Right ventricle myocardium inferior (tissue), 1 donor: ENCODE data around the gene FYB1. TPM values are rescaled to one million over a fixed set of nuclear protein-coding genes. Genes with fewer than 3 reads are reported as not detected.
"Not testable (repeated sequence)": the region's sequence is repeated elsewhere in the genome, so short reads cannot be mapped to it uniquely, and the experiment has no call there.

Experiments
- ATAC-seq: fragments of 200-7000 bp; cut with Tn5 transposase; one replicate; pipeline ENCODE4 v1.9.1; 2020; ENCODE audit warnings: mild to moderate bottlenecking, moderate library complexity
- DNase-seq: peaks from one replicate; pipeline ENCODE4 v3.0.0; 2021; ENCODE audit errors: missing footprints
- intact Hi-C: fragments of 100-400 bp; cut with DNase I; formaldehyde crosslinking; loops from one replicate; pipeline ENCODE4 v1.11.0; 2022
- total RNA-seq: library from RNA; stranded (reverse); fragmentation: NEBNext Ultra II Directional; extraction: Animal tissue kit (Norgen Biotek cat#: 25700); gene quantifications from one replicate; pipeline ENCODE4 v1.2.1, GENCODE V29; 2021
- donor health status: DM: no; HTN: yes; CAD: no; lungs with severe emphysema.

FYB1 gene
- total RNA-seq, 1 donor from 2014 or later: 4.7 TPM

DNA sequence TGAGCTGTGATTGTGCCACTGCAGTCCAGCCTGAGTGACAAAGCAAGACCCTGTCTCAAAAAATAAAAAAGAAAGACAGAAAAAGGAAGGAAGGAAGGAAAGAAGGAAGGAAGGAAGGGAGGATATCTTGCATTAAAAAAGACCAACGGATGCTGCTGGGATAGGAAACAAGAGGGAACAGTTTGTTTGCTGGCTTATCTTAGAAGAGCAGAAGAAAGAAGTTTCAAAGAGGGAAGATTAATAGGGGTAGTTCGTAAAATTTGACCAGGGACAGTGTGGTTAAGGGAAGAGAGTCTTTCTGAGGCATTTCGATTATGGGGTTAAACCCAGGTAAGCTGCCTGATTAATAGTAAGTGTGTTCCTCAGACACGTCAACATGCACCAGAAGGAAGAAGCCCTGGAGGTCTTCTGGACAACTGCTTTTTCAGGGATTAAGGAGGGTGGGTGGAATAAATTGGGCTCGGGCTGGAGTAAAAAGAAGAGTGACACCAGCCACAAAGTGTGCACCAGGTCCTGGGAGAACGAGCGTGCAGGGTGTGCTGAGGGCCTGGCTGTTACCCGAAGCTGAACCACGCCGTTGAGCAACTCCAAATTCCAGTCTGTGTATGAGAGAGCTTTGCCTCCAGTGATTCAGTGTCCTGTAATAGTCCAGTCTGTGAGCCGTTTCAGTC, 24.8 kb downstream of the FYB1 start:
- DNase-seq (no peak), ATAC-seq (no peak)
- intact Hi-C loops: no loop called here

- intact Hi-C loops: no loop called here
- no peak for ATAC-seq
- DNase-seq: no peak
Measured at GRCh38 chr5:39193553-39194465, 25.6 kb downstream of the FYB1 start.

- no peak for DNase-seq
- intact Hi-C loops: no loop called here
- no peak for ATAC-seq
Measured at GRCh38 chr5:39192450-39193160, 26.8 kb downstream of the FYB1 start.

DNA sequence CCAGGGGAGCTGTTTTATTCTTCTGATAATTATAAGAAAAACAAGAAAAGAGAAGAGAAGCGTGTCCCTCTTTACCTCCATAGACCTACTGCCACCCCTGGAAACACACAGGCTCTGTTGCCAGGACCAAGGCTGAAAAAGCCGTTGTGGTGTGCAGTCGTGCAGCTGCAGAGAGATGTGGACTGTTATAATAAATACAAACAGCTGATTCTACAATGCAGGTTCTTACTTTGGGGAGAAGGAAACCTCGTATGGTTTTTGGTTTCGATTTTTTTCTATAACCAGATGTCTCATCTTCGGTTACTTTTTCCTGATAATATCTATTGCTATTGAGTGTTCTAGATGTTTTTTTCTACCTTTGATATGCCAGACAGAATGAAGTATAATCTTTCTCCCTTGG, 28.1 kb downstream of the FYB1 start:
- DNase-seq: no peak
- ATAC-seq: no peak
- intact Hi-C loops: no loop called here

- no peak for DNase-seq
- ATAC-seq: no peak
- intact Hi-C loops: no loop called here
Measured at GRCh38 chr5:39190311-39191102, 28.9 kb downstream of the FYB1 start.

DNA sequence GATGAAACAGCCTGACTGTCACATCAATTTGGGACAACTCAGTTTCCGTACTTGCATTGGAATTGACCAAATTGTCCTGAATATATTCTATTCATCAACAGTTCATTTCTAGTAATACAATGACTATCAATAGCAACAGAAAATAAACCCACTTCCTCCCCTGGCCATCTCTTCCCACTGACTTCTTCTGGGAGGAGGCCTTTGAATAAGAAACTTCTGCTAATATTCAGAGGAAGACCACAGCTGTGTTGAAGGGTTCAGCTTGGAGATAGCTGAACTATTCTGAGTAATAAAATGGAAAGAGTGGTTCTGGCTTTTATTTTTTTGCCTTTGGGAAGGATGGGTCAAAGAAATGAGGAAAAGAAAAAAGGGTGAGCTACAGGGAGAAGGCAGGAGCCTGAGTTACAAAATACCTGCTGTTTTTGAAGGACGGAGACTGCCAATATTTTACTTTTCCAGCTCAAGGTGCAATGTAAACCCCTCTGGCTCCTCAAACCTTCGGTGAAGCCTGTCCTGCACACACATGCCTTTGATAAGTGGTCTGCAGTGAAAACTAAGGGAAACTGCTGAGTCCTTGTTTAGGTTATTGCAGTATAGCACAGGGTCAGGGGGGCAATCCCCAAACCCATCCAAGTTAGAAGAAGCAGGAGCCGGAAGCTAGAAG, 29.9 kb downstream of the FYB1 start:
- intact Hi-C loops: no loop called here
- no peak for ATAC-seq
- no peak for DNase-seq

DNA sequence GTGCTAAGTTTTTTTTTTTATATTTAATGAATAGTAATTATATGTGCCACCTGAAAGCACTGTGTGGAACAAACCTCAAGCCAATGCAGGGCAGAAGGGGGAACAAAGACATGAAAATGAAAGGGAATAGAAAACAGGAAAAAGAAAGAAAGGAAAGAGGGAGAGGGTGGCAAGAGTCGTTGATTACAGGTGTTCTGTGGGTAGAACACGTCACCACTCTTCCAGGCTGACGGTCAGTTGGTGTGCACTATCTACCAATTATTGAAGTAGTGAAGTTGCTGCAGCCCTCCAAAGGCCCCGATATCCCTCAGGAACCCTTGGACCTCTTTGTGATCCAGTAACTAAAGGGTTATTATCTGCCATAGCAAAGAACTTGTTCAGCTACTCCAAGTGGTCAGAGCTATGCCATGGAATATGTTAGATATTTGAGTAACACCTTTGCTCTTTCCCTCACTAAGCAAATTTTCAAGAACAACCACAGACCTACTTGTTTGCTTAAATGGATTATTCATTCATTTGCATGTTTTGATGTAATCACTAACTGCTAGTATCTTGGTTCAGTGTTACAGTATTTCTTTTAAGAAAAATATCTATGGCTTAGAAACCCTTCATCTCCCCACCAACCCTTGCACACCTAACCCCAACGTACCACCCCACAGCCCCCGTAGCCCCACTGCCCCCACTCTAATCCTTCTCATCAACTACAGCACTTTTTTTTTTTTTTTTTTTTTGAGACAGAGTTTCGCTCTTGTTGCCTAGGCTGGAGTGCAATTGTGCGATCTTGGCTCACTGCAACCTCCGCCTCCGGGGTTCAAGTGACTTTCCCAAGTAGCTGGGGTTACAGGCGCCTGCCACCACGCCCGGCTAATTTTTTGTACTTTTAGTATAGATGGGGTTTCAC, 31.3 kb downstream of the FYB1 start:
- DNase-seq (no peak), ATAC-seq (no peak)
- intact Hi-C loops: no loop called here

DNA sequence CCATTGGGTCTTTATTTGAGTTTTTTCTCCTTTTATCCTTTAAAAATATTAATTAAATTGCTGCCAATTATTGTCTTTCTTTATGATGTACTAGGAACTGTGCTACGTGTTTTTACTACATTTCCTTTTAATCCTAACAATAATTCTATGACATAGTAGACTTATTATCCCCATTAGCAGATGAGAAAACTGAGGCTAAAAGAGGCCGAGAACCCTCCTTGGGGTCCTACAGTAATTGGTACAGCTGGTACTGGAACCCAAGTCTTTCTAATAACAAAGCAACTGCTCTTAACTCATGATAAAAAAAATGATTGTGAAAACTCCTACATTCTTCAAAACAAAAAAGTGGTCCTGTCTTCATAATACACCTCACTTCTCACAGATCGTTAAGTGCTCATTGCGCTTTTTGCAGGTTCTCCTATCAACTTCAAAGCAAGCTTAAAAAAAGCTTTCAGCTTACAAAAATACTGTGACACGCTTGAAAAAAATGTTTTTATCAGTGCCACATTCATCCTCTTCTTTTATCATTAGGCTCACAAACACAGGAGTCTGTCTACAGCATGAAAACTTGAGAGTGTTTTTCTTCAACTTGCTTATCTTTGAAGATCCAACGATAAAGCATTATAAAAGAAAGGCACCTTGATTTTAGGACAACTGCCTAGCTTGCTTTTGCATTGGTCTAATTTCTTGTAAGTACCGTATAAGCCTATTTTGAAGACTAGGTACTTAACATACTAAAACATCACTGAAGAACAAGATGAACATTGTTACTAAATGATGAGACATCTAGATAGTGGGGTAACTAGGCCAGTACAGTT, 32.4 kb downstream of the FYB1 start:
- DNase-seq (no peak), ATAC-seq (no peak)
- intact Hi-C loops: no loop called here

- DNase-seq: no peak
- ATAC-seq: no peak
- intact Hi-C loops: no loop called here
Measured at GRCh38 chr5:39186289-39186688, 33.1 kb downstream of the FYB1 start.

DNA sequence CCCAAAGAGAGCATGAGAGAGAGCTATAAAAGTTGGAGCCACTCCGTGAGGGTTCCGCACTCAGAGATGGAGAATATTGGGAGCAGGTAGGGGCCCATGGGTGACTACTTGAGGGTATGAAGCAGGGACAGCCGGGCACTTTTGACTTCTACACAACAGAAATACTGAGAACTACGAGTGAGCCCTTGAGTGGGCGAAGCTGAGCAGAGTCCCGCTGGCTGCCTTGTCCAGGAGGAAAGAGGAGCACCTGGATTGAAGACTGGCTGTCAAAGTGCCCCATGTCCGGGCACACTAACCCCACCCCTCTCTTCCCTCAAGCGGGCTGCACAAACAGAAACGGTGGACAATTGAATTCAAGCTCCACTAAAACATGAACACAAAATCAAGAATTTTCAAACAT, 33.6 kb downstream of the FYB1 start:
- DNase-seq: no peak
- no peak for ATAC-seq
- intact Hi-C loops: no loop called here

DNA sequence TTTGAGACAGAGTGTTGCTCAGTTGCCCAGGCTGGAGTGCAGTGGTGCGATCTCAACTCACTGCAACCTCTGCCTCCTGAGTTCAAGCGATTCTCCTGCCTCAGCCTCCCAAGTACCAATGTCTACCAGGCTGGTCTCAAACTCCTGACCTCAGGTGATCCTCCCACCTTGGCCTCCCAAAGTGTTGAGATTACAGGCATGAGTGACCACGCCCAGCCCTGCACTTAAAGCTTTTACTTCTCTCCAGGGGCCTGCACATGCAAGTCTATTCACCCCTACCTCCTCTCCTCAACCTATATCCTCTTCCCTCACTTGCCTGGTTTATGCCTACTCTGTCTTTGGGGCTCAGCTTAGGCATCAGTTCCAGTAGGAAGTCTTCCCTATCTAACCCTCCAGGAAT, 39.8 kb downstream of the FYB1 start:
- intact Hi-C loops, DNase-seq, ATAC-seq: not testable (repeated sequence)

DNA sequence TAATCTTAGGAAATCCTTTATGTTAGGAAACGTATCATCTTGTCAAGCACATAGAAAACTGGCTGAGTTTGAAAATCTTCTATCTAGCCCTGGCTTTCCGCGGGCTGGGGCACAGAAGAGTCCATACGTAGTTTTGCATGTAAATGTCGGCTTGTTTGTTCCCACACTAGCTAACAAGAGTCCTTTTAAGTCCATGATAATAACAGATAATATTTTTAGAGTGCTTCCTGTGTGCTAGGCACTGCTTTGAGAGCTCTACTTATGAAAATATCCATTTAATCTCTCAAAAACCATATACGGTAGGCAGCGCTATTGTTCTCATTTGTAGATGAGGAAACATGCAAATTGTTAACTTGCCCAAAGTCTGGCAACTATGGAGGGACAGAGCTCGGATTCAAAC, 40.5 kb downstream of the FYB1 start:
- intact Hi-C loops: no loop called here

GRCh38 chr5:39178171-39178570, 41.2 kb downstream of the FYB1 start:
- DNase-seq (no peak), ATAC-seq (no peak)
- intact Hi-C loops: no loop called here

More for the DNA sequence above, 40.5 kb downstream of the FYB1 start:
- no peak for ATAC-seq
- DNase-seq: no peak

GRCh38 chr5:39177631-39177964, 41.8 kb downstream of the FYB1 start:
- DNase-seq (no peak), ATAC-seq (no peak)
- intact Hi-C loops: no loop called here

DNA sequence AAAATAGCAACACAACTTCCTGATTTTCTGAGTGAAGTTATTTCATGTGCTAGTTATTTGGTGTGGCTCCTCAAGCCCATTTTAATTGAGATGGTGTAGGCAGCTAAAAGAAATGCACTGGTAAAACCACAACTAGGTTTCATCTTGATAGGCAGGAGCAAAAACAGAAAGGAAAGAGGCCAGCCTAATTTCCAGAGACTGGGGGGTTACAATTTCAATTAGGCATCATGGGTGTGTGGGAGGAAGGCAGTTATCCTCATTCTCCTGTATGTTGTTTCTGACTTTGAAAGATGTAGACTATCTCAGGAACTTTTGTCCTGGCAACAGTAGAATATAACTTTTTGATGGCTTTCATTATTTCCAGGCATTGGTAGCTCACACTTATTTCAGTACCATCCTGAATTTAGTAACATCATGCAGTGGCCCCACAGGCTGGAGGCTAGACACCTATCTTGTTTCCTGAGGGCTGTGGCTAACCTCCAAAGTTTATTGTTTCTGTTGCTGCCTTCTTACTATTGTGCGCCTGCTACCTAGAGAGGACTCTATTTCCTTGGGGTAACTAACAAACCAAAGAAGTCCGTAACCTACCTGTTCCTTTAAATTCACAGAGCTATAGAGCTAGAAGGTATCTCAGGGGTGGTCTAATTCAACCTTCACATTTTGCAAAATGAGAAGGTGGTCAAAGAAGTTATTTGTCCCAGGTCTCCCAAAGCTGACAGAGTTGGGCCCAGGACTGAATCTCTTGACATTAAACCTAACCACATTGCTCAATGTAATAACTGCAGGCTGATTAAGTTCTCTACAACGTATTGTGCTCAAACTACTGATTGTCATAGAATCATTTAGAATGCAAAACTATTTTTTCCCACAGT, 42.4 kb downstream of the FYB1 start:
- no peak for ATAC-seq
- DNase-seq: no peak
- intact Hi-C loops: no loop called here
